GM19035 (cell line): ENCODE measurements around the gene SLC30A5.
"Not testable (repeated sequence)": the region's sequence is repeated elsewhere in the genome, so short reads cannot be mapped to it uniquely, and the experiment has no call there.

Source experiments
- ATAC-seq: cut with Tn5 transposase; IDR thresholded peaks from one replicate; pipeline ENCODE4 v1.9.1; 2021; ENCODE audit not compliant: unreplicated experiment

Gene SLC30A5

DNA sequence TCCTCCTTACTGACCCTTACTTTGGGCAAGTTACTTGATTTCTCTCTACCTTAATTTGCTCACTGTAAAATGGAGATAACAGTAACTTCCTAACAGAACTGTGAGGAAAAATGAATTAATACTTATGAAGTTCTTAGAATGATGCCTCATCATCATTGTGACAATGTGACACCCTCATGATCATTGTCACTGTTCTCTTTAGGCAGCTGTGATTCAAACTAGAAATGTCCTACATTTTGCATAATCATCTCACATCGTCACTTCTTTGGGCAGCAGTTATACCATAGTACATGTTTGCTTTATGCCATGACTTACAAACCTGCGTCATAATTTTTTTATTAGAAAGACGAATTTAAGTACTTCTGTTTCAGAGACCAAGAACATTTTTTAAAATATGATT lies 9.7 kb downstream of the SLC30A5 start:
- ATAC-seq, result no peak

DNA sequence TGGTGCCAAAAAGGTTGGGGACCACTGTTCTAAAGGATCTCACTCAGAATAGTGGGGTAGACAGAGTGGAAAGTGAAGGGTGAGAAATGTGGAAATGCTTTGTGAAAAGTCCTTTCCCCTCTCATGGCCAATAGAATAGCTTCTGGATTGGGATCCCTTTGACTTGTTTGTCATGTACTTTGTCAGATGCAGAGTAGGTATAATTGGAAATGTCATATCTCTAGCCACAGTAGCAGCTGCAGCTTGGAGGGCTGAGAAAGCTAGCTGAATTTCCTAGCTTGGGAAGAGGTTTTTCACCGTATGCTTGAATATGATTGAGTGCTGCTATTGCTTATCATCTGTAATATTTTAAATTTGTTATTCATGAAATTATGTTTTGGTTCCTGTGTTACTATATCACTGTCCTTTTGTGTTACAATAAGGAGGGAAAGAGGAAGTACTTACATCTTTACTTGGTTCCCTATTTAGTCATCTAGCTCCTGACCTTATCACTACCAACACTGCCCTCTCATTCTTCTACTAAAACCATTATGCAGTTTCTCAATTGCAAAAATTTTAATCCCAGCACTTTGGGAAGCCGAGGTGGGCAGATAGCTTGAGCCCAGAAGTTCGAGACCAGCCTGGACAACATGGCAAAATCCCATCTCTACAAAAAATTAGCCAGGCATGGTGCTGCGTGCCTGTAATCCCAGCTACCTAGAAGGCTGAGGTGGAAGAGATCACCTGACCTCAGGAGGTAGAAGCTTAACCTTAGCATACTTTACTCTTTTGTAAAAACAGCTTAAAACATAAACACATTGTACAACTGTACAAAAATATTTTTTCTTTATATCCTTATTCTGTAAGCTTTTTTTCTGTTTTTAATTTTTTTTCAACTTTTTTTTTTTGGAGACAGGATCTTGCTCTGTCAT lies 12.4 kb downstream of the SLC30A5 start:
- no peak for ATAC-seq

DNA sequence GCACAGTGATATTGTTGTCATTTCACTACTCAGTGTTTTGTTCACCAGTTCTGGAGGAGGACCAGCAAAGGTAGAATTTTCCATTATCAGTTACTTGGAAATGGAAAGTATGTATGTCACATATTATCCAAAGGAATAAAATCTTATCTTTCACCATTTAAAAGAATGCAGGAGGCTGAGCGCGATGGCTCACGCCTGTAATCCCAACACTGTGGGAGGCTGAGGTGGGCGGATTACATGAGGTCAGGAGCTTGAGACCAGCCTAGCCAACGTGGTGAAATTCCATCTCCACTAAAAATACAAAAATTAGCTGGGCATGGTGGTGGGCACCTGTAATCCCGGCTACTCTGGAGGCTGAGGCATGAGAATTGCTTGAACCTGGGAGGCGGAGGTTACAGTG lies 14.6 kb downstream of the SLC30A5 start:
- ATAC-seq, result not testable (repeated sequence)

DNA sequence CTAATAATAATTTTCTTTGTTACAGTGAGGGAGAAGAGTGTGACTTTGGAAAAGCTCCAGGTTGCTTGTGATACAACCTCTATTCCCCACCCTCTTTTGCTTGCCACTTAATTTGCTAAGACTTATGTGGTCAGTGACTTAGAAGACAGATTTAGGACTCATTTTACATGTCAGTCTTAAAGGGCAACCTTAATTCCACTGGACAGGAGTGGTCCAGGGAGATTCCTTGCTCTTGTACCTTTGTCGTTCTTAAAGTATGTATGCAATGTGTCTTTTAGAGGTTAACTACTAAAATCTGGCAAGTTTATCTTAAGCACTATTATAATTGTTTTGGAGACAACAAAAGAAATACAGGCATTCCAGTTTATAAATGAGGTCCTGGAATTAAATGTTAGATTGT lies 20.0 kb downstream of the SLC30A5 start:
- no peak for ATAC-seq

DNA sequence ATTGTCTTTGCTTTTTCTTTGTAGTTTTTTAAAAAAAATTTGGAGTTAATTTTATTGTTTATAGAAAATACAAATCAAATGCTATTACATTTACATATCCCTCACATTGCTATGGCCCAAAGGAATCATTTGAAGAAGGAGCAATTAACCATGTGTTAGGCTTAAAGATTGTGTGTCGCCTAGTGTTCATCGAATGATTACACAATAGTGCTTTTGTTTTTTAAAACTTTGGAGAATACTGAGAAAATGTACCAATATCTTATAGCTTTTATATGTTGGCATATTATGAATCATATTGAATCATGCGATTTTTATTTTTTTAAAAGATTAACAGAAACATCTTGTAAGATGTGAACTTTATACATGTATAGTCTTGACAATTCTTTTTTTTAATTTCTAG lies 21.7 kb downstream of the SLC30A5 start:
- ATAC-seq, result no peak

DNA sequence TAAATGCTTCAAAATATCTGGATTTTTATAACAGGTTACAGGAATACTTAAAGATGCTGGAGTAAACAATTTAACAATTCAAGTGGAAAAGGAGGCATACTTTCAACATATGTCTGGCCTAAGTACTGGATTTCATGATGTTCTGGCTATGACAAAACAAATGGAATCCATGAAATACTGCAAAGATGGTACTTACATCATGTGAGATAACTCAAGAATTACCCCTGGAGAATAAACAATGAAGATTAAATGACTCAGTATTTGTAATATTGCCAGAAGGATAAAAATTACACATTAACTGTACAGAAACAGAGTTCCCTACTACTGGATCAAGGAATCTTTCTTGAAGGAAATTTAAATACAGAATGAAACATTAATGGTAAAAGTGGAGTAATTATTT lies 35.6 kb downstream of the SLC30A5 start:
- ATAC-seq, result no peak

DNA sequence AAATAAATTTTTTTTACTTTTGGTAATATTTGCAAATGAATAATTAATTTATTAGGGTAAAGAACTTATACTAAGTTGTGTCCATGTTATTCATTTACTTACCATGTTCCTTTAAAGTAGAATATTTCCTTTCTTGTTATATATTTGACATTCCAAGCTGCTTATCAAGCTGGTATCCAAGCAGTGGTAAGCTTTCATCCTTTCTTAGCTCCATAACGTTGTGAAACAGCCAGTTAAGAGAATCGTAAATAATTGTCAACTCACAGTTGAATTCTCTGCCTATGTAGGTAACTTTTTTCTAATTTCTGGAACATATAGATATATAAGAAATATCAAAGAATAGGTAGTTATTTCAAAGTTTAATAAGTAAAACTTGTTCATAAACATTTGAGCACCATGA lies 36.4 kb downstream of the SLC30A5 start:
- no peak for ATAC-seq

DNA sequence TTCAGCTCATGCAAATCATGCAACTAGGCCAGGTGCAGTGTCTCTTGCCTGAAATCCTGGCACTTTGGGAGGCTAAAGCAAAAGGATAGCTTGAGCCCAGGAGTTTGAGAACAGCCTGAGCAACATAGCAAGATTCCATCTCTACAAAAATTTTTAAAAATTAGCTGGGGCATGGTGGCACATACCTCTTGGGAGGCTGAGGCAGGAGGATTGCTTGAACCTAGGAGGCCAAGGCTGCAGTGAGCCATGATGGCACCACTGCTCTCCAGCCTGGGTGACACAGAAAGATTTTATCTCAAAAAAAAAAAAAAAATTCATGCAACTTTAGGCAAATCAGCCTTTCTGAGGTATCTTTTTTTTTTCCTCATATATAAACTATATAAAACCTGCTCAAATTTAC lies 37.5 kb downstream of the SLC30A5 start:
- no peak for ATAC-seq

DNA sequence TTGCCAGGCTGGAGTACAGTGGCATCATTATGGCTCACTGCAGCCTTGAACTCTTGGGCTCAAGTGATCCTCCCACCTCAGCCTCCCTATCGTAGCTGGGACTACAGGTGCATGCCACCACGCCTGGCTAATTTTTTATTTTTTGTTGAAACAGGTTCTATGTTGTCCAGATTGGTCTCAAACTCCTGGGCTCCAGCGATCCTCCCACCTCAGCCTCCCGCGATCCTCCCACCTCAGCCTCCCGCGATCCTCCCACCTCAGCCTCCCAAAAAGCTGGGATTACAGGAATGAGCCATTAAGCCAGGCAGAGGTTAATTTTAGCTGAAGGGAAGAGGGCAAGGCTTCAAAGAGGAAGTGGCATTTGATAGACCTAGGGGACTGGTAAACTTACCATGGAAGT lies 40.3 kb downstream of the SLC30A5 start:
- no peak for ATAC-seq

DNA sequence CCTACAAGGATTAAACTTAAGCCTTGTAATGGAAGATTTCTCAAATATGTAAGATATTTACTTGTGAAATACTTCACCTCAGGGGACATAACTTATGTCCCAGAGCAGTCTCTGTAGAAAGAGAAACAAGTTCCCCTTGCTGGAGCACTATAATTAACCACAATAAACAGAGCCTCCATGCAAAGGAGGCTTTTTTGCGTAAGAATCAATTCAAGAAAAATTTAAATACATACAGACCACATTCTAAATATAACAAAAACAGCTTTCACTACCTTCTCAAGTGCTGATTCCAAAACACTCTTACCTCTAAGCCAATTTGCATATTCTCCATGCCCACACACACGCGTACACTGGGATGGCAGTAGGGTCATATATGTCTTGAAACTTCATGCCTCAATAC lies 42.5 kb downstream of the SLC30A5 start:
- peak; percentile 92 for ATAC-seq

DNA sequence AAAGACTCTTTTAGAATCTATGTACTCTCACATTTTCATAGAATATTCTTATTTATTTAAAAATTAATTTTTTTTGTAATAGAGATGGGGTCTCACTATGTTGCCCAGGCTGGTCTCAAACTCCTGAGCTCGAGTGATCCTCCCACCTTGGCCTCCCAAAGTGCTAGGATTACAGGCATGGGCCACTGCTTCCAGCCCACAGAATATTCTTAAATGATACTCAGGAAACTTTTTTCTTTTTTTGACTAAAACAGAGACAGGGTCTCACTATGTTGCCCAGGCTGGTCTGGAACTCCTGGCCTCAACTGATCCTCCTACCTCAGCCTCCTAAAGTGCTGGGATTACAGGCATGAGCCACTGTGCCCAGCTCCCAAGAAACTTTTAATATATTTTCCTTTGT lies 43.4 kb downstream of the SLC30A5 start:
- ATAC-seq, result not testable (repeated sequence)

DNA sequence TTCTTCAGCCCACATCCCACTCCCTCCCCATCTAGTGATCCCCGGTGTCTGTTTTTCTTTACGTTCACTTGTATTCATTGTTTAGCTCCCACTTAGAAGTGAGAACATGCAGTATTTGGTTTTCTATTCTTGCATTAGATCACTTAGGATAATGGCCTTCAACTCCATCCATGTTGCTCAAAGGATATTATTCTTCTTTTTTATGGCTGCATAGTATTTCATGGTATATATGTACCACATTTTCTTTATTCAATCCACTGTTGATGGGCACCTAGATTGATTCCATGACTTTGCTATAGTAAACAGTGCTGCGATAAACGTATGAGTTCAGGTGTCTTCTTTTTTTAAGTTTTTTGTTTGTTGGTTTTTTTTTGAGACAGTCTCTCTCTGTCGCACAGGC lies 44.0 kb downstream of the SLC30A5 start:
- no peak for ATAC-seq

DNA sequence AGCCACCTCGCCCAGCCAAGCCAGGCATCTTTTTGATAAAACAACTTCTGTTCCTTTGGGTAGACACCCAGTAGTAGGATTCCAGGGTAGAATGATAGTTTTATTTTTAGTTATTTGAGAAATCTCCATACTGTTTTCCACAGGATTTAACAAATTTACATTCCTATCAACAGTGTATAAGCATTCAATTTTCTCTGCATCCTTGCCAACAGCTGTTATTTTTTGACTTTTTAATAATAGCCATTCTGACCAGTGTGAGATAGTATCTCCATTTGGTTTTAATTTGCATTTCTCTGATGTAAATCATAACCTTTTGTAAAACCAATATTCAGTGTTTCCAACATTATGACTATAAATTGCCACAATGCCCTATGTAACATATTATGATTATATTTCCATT lies 45.0 kb downstream of the SLC30A5 start:
- no peak for ATAC-seq

DNA sequence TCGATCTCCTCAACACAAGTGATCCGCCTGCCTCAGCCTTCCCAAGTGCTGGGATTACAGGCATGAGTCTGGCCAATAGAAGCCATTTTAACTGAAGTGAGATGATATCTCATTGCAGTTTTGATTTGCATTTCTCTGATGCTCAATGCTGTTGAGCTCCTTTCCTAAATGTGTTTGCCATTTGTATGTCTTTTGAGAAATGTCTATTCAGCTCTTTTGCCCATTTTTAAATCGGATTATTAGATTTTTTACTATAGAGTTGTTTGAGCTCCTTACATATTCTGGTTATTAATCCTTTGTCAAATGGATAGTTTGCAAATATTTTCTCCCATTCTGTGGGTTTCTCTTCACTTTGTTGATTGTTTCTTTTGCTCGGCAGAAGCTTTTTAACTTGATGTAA lies 46.4 kb downstream of the SLC30A5 start:
- ATAC-seq, result not testable (repeated sequence)

DNA sequence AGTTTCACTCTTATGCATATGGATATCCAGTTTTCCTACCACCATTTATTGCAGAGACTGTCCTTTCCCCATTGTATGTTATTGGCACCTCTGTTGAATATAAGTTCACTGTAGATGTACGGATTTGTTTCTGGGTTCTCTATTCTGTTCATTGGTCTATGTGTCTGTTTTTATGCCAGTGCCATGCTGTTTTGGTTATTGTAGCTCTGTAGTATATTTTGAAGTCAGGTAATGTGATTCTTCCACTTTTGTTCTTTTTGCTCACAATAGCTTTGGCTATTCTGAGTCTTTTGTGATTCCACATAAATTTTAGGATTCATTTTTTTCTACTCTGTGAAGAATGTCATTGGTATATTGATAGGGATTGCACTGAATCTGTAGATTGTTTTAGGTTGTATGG lies 47.0 kb downstream of the SLC30A5 start:
- no peak for ATAC-seq

DNA sequence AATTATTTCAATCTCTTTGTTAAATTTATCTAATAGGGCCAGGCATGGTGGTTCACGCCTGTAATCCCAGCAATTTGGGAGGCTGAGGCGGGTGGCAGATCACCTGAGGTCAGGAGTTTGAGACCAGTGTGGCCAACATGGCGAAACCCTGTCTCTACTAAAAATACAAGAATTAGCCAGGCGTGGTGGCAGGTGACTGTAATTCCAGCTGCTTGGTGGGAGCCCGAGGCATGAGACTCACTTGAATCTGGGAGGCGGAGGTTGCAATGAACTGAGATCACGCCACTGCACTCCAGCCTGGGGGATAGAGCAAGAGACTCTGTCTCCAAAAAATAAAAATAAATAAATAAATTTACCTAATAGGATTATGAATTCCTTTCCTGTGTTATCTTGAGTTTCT lies 54.8 kb downstream of the SLC30A5 start:
- ATAC-seq, result not testable (repeated sequence)

DNA sequence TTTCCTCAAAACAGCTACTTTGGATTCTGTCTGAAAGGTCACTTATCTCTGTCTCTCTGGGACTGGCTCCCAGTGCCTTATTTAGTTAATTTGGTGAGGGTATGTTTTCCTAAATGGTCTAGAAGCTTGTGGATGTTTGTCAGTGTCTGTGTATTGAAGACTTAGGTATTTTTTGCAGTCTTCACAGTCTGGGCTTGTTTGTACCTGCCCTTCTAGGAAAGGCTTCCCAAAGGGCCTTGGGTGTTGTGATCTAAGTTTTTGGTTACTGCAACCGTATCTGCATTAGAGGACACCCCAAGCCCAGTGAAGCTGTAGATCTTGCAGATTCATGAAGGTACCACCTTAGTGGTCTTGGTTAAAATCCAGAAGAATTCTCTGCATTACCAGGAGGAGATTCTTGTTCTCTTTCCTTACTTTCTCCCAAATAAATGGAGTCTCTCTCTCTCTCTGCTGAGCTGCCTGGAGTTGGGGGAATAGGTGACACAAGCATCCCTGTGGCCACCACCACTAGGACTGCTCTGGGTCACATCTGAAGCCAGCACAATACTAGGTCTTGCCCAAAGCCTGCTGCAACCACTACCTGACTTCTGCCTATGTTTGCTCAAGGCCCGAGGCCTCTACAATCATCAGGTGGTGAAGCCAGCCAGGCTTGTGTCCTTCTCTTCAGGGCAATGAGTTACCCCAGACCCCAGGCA lies 55.3 kb downstream of the SLC30A5 start:
- ATAC-seq, result no peak

DNA sequence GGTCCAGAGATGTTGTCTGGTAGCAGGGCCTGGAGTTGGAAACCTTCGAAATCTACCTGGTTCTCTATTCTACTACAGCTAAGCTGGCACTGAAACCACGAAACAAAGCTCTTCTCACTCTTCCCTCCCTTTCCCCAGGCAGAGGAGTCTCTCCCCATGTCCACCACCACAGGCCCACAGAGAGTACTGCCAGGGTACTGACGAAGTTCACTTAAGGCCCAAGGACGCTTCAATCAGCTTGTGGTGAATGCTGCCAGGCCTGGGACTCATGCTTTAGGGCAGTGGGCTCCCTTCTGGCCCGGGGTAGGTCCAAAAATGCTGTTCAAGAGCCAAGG lies 55.8 kb downstream of the SLC30A5 start:
- ATAC-seq, result no peak

DNA sequence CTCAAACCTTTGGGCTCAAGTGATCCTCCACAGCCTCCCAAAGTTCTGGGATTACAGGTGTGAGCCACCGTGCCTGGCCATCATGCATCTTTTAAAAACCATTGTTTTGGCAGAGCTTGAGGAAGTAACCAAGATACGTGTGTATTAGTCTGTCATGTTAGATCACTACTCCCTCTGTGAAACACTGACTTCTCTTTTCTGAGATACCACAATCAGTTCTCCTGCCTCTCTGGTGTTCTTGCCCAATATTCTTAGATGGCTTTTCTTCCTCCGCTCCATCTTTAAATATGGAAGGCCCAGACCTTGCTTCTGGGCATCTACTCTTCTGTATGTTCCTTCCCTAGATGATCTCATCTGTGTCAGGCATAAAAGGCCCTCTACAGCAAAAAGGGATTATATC lies 58.9 kb downstream of the SLC30A5 start:
- no peak for ATAC-seq

DNA sequence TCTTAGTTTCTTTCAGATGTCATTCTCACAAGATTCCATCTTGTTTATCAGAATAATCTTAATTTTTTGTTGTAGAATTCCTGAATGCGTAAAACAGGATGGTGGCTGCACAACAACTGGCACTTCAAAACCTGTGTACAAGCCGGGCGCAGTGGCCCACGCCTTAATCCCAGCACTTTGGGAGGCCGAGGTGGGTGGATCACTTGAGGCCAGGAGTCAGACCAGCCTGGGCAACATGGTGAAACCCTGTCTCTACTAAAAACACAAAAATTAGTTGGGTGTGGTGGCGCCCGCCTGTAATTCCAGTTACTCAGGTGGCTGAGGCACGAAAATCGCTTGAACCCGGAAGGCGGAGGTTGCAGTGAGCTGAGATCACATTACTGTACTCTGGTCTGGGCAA lies 62.6 kb downstream of the SLC30A5 start:
- ATAC-seq, result no peak

DNA sequence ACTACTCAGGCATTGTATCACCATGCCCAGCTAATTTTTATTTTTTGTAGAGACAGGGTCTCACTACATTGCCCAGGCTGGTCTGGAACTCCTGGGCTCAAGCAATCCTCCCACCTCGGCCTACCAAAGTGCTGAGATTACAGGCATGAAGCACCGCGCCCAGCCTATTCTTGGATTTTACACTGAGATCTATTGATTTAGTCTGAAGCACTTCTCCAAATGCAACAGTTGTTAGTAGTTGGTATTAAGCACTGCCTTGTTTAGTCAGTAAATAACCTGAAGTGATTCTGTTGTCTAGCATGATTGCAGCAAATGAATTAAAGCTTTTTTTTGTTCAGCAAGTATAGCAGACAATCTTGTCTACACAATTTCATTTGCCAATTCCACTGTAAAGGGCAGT lies 64.2 kb downstream of the SLC30A5 start:
- ATAC-seq, result no peak

DNA sequence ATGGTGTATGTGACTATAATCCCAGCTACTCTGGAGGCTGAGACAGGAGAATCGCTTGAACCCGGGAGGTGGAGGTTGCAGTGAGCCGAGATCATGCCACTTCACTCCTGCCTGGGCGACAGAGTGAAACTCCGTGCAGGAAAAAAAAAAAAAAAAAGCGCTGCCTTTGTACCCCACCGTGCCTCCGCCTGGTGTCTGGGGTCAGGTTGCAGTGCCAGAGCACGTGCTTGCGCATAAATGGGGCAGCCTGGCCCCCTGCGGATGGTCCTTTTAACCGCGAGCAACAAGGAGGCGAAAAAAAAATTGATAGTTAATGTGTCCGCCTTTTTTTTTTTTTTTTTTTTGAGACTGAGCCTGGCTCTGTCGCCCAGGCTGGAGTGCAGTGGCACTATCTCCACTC lies 66.8 kb downstream of the SLC30A5 start:
- ATAC-seq, result no peak
